ENCODE data around the gene GPR135. TPM values are rescaled to one million over a fixed set of nuclear protein-coding genes. Genes with fewer than 3 reads are reported as not detected.

Gene GPR135
- total RNA-seq, 1 donor from 2014 or later = 4.8 TPM

DNA sequence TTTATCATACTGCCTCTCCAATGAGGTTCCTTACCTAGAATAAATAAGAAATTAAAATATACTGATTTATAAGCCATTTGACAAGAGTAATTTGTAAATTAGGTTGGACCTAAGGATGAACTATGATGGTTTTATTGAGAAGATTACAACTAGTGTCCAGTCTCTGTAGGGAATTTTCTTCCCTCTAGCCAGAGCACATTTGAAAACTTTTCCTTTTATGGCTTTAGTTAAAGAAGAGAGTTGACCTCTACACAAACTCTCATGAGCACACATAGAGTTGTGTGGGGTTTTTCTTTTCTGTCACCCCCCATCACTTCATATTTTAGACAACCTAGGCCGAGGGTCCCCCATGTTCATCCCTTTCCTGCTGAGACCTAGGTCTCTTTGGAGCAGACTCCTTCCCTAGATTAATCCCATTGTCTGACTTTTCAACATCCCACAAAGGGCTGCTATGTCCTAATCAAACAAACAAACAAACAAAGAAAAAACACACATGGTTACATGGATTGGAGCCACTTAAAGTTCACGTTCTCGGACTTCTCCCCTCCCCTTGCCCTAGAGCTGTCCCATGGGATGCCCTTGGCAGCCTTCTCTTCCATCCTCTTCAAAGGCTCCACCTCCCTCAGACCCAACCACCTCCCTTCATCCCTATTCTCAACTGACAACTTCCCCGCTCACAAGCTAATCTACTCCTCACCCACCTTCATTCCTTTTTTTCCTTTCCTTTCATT, 40.7 kb downstream of the GPR135 start:
- DNase-seq (ENCODE audit: extremely low read depth, low read depth, low spot score) = no peak

DNA sequence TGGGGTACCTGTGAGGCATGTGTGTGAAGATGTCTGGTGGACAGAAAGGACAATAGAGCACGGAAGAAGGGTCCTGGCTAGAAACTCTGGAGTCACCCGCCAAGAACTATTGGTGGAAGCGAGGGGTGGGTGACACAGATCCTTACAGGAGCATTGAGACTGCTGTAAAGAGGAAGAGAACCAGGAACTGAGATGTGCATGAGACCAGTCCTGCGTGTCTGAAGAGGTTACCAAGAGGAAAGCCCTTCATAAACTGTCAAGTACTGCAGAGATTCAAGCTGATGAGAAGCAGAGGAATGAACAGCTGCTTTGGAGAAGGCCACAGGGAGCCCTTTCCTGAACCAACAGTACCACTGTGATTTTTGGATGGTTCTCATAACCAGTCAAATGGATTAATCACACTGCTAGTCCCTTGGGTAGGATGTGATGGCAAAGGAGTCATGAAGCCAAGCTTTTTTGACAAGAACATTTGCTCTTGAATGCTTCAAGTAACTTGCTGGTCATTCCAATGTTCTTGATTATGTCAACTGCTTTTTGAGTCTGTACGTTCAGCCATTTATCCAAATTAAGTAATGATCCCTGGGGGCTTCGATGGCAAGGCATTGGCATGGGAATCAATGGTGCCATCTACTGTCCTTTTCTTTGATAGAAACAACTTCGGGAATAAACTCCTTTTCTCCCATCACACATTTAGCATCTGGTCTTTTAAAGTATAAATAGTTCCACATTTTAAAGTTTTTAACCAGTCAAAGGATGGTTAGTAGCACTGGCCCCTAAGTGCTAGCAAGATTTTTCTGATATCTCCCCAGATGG, 42.9 kb downstream of the GPR135 start:
- no peak for DNase-seq (ENCODE audit: extremely low read depth, low read depth, low spot score)

GRCh38 chr14:59419303-59419702, 45.9 kb downstream of the GPR135 start:
- no peak for DNase-seq (ENCODE audit: extremely low read depth, low read depth, low spot score)

DNA sequence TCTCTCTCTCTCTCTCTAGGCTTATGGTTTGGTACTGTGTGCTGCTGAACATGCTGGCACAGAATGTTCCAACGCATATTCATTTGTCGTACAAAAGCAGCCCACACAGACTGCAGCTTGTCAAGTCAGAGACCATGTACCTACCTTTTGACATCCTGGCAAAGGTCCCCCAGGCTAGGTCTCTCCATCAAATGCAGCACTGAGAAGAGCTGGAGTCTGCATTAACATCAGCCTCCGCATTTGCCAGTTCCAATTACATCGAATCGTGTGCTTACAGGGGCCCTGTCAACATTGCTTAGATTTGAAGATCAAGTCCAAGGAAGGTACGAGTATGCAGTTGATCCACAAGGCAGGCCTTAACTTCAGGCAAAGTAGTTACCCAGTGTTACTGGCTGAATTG, 47.9 kb downstream of the GPR135 start:
- no peak for DNase-seq (ENCODE audit: extremely low read depth, low read depth, low spot score)

- no peak for DNase-seq (ENCODE audit: extremely low read depth, low read depth, low spot score)
These were observed 49.2 kb downstream of the GPR135 start for GRCh38 chr14:59415836-59416602.

Other genes with a start within 250 kb of the GPR135 start
- gene L3HYPDH, start 19.0 kb upstream of the GPR135 start, total RNA-seq = 35.8 and 74.9 TPM in 2 replicates
- 61.8 and 68.6 TPM in 2 replicates for gene JKAMP, start 19.1 kb upstream of the GPR135 start, total RNA-seq
- not detected in 2 replicates for gene CCDC175, start 111.4 kb upstream of the GPR135 start, total RNA-seq

All from glomerular endothelial cell (primary cell).